Measurements from ENCODE around the gene BFSP2. TPM values are rescaled to one million over a fixed set of nuclear protein-coding genes. Genes with fewer than 3 reads are reported as not detected.

The BFSP2 gene
- total and polyA plus RNA-seq, 2 donors (not counting 3 experiments of a cell fraction or from before 2014, with no cell fraction given), result not detected

- H3K9me1 ChIP-seq (replicated peaks; ENCODE audit: control insufficient read depth, extremely low read depth, insufficient read depth, low read length), result no peaks in the 10 kb centered on the region
- H2AFZ ChIP-seq (ENCODE audit: low read depth, low read length), result no peak overlapping the region
- FAIRE-seq, result no peak
- no TSS peak for BruUV-seq (replicated peaks)
- H3K9ac ChIP-seq (replicated peaks; ENCODE audit: extremely low read depth, insufficient read depth, low read length), result no peak overlapping the region
- no peaks in the 10 kb centered on the region for H3K79me2 ChIP-seq (ENCODE audit: control insufficient read depth, insufficient read depth, low read length)
- H3K4me1 ChIP-seq (ENCODE audit: control insufficient read depth, extremely low read depth, insufficient read depth, low read length), result peaks cover 7% of the 10 kb centered on the region
- ChIA-PET CTCF (no interaction called here), POLR2A (interaction anchor here (0.6 kb wide), 1 partner anchor 139 kb away, joined by 3 read pairs; no protein-coding TSS in a partner anchor)
- no peak overlapping the region for H3K27ac ChIP-seq (ENCODE audit: insufficient read depth, low read depth, low read length)
- intact Hi-C loops (cut with micrococcal nuclease) (no loop called here), dilution Hi-C loops (cut with MboI; ENCODE audit: extremely low pct_ligation_motif_present, low sequenced_read_pairs) (no loop called here)
- no peak for TF ChIP-seq POLR2A (IDR thresholded peaks at IDR 0.05; ENCODE audit: low read depth, low read length)
- TF ChIP-seq FOS (IDR thresholded peaks at IDR 0.05; ENCODE audit: borderline replicate concordance, insufficient read depth, low read length), result no peak
- no peak for TF ChIP-seq JUN (IDR thresholded peaks at IDR 0.05; ENCODE audit: borderline replicate concordance, insufficient read depth, insufficient read length, low read depth)
- TF ChIP-seq GATA2 (IDR thresholded peaks at IDR 0.05; ENCODE audit: insufficient read depth, insufficient read length, low read depth, low read length), result no peak
- no peak for TF ChIP-seq MYC (IDR thresholded peaks at IDR 0.05; ENCODE audit: low read depth, low read length)
- no peak for TF ChIP-seq CTCF (IDR thresholded peaks at IDR 0.05; ENCODE audit: extremely low read depth in 1 of 2, insufficient read depth in 1 of 2, low read depth in 1 of 2, low read length in 2 of 2)
- TF ChIP-seq MAX (IDR thresholded peaks at IDR 0.05; ENCODE audit: insufficient read depth, insufficient read length), result no peak
- no peak for TF ChIP-seq POLR2AphosphoS5 (IDR thresholded peaks at IDR 0.05; ENCODE audit: insufficient read depth, low read depth, low read length)
- TF ChIP-seq EZH2 (IDR thresholded peaks at IDR 0.05; ENCODE audit: borderline replicate concordance, low read depth, low read length, severe bottlenecking), result no peak
- no peaks in the 10 kb centered on the region for H3K36me3 ChIP-seq (ENCODE audit: control insufficient read depth in 2 of 2, extremely low read depth in 1 of 2, insufficient read depth in 2 of 2, low read length in 2 of 2)
- no peak for DNase-seq (ENCODE audit: low read depth, low spot score)
- no peaks in the 10 kb centered on the region for H3K9me3 ChIP-seq (replicated peaks; ENCODE audit: control insufficient read depth, insufficient read depth, low read length)
- H4K20me1 ChIP-seq (replicated peaks; ENCODE audit: control insufficient read depth, extremely low read depth, insufficient read depth, low read length), result no peaks in the 10 kb centered on the region
- H3K27me3 ChIP-seq (ENCODE audit: control insufficient read depth in 2 of 2, insufficient read depth in 2 of 2, low read length in 2 of 2), result no peaks in the 10 kb centered on the region
- no peak overlapping the region for H3K4me2 ChIP-seq (ENCODE audit: insufficient read depth, low read length)
- no peak overlapping the region for H3K4me3 ChIP-seq (replicated peaks in 1 of 3; ENCODE audit: insufficient read depth in 1 of 3, low read depth in 1 of 3, low read length in 3 of 3)
These were observed 114.6 kb downstream of the BFSP2 start for GRCh38 chr3:133514418-133514817.
